GM04504 (cell line): Measurements from ENCODE around the gene KLHL41.
"Not testable (repeated sequence)": the region's sequence is repeated elsewhere in the genome, so short reads cannot be mapped to it uniquely, and the experiment has no call there.

Source experiments
- DNase-seq: peaks from one replicate; pipeline ENCODE4 v3.0.0-alpha.2; 2012; ENCODE audit warnings: low read depth

Gene KLHL41

GRCh38 chr2:169572821-169573159, 63.3 kb downstream of the KLHL41 start:
- DNase-seq = no peak

- DNase-seq = peak; percentile 65
Measured at GRCh38 chr2:169573160-169573973, 63.9 kb downstream of the KLHL41 start, which contains the start of gene FASTKD1. FASTKD1 (minus strand) TSS chr2:169573865; CDS start chr2:169572029, 1,836 bp downstream.

DNA sequence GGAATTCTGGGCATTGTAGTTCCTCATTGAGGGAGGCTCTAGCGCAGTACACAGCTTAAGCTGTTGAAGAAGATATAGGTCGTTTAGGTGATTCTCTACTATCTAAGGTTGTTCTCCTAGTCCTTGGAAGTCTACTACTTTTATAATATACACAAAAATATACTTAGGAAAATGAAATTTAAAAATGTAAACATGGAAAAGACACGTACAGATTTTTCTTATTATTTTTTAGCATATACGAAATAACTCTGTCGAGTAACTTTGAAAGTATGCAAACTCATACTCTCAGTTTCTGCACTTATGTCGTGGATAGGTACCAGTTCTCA, 64.4 kb downstream of the KLHL41 start:
- no peak for DNase-seq

DNA sequence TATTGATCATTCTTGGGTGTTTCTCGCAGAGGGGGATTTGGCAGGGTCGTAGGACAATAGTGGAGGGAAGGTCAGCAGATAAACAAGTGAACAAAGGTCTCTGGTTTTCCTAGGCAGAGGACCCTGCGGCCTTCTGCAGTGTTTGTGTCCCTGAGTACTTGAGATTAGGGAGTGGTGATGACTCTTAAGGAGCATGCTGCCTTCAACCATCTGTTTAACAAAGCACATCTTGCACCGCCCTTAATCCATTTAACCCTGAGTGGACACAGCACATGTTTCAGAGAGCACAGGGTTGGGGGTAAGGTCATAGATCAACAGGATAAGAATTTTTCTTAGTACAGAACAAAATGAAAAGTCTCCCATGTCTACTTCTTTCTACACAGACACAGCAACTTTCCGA, 65.0 kb downstream of the KLHL41 start:
- DNase-seq = not testable (repeated sequence)

GRCh38 chr2:169575264-169575663, 65.8 kb downstream of the KLHL41 start:
- DNase-seq = not testable (repeated sequence)
